H1 (cell line): Measurements from ENCODE around the gene SIK3. TPM values are rescaled to one million over a fixed set of nuclear protein-coding genes. Genes with fewer than 3 reads are reported as not detected.

ENCODE experiments used
- ATF2 ChIP-seq: IDR thresholded peaks from 2 replicates; pipeline ENCODE4 v1.6.1; 2012; ENCODE audit warnings: low read length, inconsistent platforms
- BACH1 ChIP-seq: IDR thresholded peaks from 2 replicates; pipeline ENCODE4 v1.6.1; 2012; ENCODE audit warnings: low read length, improper control_type of control experiment
- CBX8 ChIP-seq: fragments of 300-800, 300-1000 bp; sonication (generic); IDR thresholded peaks from 2 replicates; pipeline ENCODE4 v1.7.1; 2016; ENCODE audit warnings: low read depth, low read length, borderline replicate concordance
- FOSL1 ChIP-seq: IDR thresholded peaks from 2 replicates; pipeline ENCODE4 v1.6.1; 2011; ENCODE audit warnings: mild to moderate bottlenecking, low read depth, low read length, moderate library complexity; ENCODE audit not compliant: insufficient read depth
- HDAC6 ChIP-seq: IDR thresholded peaks from one replicate; pipeline ENCODE4 v1.7.1; 2012; ENCODE audit warnings: low read depth, mild to moderate bottlenecking, inconsistent platforms, low read length, moderate library complexity
- KDM1A ChIP-seq: fragments of 200-600, 300-600 bp; sonication (generic); IDR thresholded peaks from 2 replicates; pipeline ENCODE4 v1.7.1; 2016; ENCODE audit warnings: mild to moderate bottlenecking, low read length, borderline replicate concordance
- POLR2A ChIP-seq, 2 experiments: IDR thresholded peaks; 1 replicate in 1 of 2; 2 replicates in 1 of 2; pipeline ENCODE4 v1.6.1; 2011; ENCODE audit warnings: low read depth in 2 of 2, low read length in 2 of 2, mild to moderate bottlenecking in 2 of 2; ENCODE audit errors: control extremely low read depth in 1 of 2
- SIX5 ChIP-seq: IDR thresholded peaks from 2 replicates; pipeline ENCODE4 v1.6.1; 2011; ENCODE audit warnings: mild to moderate bottlenecking, low read depth, low read length
- SP2 ChIP-seq: IDR thresholded peaks from 2 replicates; pipeline ENCODE4 v1.6.1; 2012; ENCODE audit warnings: mild to moderate bottlenecking, low read length, inconsistent platforms
- YY1 ChIP-seq: IDR thresholded peaks from 2 replicates; pipeline ENCODE4 v1.6.1; 2011; ENCODE audit warnings: low read depth, mild to moderate bottlenecking, low read length
- polyA plus RNA-seq, 7 experiments: library from polyadenylated mRNA; depleted of rRNA in 3 of 7; stranded (reverse) in 5 of 7; unstranded in 2 of 7; fragments of >200 nt in 5 of 7; fragments of 200-250 nt in 2 of 7; gene quantifications; 1 replicate in 5 of 7; 2 replicates in 1 of 7; 4 replicates in 1 of 7; pipeline versions ENCODE4 v1.2.1 to v1.2.3, GENCODE V29; 2011 to 2013; ENCODE audit warnings: missing spikeins in 2 of 7, mixed read lengths in 2 of 7
- total RNA-seq: library from RNA; stranded (reverse); fragmentation: NEBNext Ultra II Directional; extraction: Animal tissue kit (Norgen Biotek cat#: 25700); gene quantifications from 2 replicates; pipeline ENCODE4 v1.2.1, GENCODE V29; 2021
- TF ChIP-seq, protein P1 (sequence below): fragments of 300-600 bp; sonication (generic); IDR thresholded peaks from 2 replicates; pipeline ENCODE4 v1.7.1; 2012; ENCODE audit warnings: low read length, moderate library complexity, mild to moderate bottlenecking, inconsistent platforms; ENCODE audit not compliant: insufficient replicate concordance

The SIK3 gene
- total and polyA plus RNA-seq, 2 of the 8 experiments (the other 6 are each of a cell fraction or from before 2014, with no cell fraction given), result 19.9 to 32.1 TPM

DNA sequence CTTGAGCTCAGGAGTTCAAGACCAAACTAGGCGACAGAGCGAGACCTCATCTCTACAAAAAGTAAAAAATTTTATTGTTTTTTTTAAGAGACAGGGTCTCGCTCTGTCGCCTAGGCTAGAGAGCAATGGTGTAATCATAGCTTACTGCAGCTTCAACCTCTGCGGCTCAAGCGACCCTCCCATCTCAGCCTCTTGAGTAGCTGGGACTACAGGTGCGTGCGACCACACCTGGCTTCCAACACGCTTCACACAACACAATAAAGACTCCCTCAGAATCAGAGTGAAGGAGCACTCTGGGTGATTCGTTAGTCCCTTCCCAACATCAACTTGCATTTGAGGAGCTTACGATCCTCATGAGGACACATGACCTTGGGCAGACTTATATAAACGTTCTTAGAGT lies 181.3 kb downstream of the SIK3 start (continued):
- TF ChIP-seq, protein P1, sequence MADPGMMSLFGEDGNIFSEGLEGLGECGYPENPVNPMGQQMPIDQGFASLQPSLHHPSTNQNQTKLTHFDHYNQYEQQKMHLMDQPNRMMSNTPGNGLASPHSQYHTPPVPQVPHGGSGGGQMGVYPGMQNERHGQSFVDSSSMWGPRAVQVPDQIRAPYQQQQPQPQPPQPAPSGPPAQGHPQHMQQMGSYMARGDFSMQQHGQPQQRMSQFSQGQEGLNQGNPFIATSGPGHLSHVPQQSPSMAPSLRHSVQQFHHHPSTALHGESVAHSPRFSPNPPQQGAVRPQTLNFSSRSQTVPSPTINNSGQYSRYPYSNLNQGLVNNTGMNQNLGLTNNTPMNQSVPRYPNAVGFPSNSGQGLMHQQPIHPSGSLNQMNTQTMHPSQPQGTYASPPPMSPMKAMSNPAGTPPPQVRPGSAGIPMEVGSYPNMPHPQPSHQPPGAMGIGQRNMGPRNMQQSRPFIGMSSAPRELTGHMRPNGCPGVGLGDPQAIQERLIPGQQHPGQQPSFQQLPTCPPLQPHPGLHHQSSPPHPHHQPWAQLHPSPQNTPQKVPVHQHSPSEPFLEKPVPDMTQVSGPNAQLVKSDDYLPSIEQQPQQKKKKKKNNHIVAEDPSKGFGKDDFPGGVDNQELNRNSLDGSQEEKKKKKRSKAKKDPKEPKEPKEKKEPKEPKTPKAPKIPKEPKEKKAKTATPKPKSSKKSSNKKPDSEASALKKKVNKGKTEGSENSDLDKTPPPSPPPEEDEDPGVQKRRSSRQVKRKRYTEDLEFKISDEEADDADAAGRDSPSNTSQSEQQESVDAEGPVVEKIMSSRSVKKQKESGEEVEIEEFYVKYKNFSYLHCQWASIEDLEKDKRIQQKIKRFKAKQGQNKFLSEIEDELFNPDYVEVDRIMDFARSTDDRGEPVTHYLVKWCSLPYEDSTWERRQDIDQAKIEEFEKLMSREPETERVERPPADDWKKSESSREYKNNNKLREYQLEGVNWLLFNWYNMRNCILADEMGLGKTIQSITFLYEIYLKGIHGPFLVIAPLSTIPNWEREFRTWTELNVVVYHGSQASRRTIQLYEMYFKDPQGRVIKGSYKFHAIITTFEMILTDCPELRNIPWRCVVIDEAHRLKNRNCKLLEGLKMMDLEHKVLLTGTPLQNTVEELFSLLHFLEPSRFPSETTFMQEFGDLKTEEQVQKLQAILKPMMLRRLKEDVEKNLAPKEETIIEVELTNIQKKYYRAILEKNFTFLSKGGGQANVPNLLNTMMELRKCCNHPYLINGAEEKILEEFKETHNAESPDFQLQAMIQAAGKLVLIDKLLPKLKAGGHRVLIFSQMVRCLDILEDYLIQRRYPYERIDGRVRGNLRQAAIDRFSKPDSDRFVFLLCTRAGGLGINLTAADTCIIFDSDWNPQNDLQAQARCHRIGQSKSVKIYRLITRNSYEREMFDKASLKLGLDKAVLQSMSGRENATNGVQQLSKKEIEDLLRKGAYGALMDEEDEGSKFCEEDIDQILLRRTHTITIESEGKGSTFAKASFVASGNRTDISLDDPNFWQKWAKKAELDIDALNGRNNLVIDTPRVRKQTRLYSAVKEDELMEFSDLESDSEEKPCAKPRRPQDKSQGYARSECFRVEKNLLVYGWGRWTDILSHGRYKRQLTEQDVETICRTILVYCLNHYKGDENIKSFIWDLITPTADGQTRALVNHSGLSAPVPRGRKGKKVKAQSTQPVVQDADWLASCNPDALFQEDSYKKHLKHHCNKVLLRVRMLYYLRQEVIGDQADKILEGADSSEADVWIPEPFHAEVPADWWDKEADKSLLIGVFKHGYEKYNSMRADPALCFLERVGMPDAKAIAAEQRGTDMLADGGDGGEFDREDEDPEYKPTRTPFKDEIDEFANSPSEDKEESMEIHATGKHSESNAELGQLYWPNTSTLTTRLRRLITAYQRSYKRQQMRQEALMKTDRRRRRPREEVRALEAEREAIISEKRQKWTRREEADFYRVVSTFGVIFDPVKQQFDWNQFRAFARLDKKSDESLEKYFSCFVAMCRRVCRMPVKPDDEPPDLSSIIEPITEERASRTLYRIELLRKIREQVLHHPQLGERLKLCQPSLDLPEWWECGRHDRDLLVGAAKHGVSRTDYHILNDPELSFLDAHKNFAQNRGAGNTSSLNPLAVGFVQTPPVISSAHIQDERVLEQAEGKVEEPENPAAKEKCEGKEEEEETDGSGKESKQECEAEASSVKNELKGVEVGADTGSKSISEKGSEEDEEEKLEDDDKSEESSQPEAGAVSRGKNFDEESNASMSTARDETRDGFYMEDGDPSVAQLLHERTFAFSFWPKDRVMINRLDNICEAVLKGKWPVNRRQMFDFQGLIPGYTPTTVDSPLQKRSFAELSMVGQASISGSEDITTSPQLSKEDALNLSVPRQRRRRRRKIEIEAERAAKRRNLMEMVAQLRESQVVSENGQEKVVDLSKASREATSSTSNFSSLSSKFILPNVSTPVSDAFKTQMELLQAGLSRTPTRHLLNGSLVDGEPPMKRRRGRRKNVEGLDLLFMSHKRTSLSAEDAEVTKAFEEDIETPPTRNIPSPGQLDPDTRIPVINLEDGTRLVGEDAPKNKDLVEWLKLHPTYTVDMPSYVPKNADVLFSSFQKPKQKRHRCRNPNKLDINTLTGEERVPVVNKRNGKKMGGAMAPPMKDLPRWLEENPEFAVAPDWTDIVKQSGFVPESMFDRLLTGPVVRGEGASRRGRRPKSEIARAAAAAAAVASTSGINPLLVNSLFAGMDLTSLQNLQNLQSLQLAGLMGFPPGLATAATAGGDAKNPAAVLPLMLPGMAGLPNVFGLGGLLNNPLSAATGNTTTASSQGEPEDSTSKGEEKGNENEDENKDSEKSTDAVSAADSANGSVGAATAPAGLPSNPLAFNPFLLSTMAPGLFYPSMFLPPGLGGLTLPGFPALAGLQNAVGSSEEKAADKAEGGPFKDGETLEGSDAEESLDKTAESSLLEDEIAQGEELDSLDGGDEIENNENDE, result no peak
- TF ChIP-seq SIX5 (no peak), POLR2A (IDR thresholded peaks at IDR 0.05; ENCODE audit: control extremely low read depth in 1 of 2, low read depth in 2 of 2, low read length in 2 of 2) (no peak), SP2 (no peak), HDAC6 (no peak), FOSL1 (no peak), CBX8 (no peak), ATF2 (no peak), KDM1A (no peak), BACH1 (no peak), YY1 (no peak)
